ENCODE results near the gene COPS3.

- TF ChIP-seq POLR2AphosphoS5 (IDR thresholded peaks at IDR 0.05; ENCODE audit: borderline replicate concordance, low read depth, low read length) = no peak
- TF ChIP-seq EZH2 (IDR thresholded peaks at IDR 0.05) = no peak
- TF ChIP-seq FOXP2 (optimal IDR thresholded peaks at IDR 0.05; ENCODE audit: control extremely low read depth, extremely low read length, insufficient read depth) = no peak
Observed at GRCh38 chr17:17198281-17198680, 82.8 kb downstream of the COPS3 start.

All from SK-N-MC (cell line).